ENCODE measurements around the gene GPR157. TPM values are rescaled to one million over a fixed set of nuclear protein-coding genes. Genes with fewer than 3 reads are reported as not detected.
A peak's percentile ranks its signal among the peaks of the same experiment; 100 is the strongest.

GPR157 gene
- total and polyA plus RNA-seq, 2 of the 13 experiments (the other 11 are each of a cell fraction or from before 2014, with no cell fraction given), result 10.1 to 19.2 TPM

DNA sequence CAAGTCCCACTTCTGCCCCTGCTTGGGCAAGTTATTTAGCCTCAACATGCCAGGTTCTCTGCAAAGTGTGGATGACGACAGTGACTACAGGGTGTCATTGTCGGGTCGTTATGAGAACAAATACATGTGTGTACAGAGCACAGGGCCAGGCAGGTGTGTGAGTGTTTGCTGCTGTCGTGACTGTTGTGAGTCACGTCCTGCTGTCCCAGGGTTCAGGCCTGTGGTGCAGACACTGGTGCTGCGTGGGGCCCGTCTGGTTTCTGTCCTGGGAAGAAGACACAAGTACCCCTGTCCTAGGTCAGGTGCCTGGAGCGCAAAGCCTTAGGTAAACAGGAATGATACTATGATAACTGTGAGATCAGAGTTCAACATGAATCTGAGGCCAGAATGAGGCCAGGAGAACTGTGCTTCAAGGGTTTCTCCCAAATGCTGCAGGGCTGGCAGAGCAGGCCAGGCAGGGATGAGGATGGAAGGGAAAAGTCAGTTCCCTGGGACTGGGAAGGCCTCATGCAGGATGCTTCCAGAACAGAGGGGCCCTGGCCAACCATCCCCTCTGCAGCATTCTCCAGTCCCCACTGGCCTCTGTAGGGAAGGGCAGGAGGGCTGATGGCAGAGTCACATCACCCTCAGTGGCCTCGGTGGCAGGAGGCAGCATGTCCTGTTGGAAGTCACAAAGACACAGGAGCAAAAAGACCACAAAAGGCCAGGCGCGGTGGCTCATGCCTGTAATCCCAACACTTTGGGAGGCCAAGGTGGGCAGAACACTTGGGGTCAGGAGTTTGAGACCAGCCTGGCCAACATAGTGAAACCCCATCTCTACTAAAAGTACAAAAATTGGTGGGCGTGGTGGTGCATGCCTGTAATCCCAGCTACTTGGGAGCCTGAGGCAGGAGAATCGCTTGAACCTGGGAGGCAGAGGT is 15.7 kb downstream of the GPR157 start (continued):
- peak; percentile 60; the same call in 1 of the 2 replicates for TF ChIP-seq POGZ (CRISPR knock-in tag; IDR thresholded peaks at IDR 0.05)
- TF ChIP-seq KAT2B (IDR thresholded peaks at IDR 0.05; ENCODE audit: borderline replicate concordance, low read depth, low read length), result no peak
- TF ChIP-seq PHB2 (IDR thresholded peaks at IDR 0.05; ENCODE audit: partially characterized antibody), result no peak
- no peak for TF ChIP-seq NCOA1 (CRISPR knock-in tag; IDR thresholded peaks at IDR 0.05)
- 0 out of 2 replicates have a peak, but pooled peaks have one; percentile 61 for TF ChIP-seq ZBTB42 (CRISPR knock-in tag; IDR thresholded peaks at IDR 0.05)
- peak; percentile 85 for TF ChIP-seq ZNF543 (CRISPR knock-in tag; IDR thresholded peaks at IDR 0.05)
- peak; percentile 83; the same call in 1 of the 2 replicates for TF ChIP-seq CBX5 (CRISPR knock-in tag; IDR thresholded peaks at IDR 0.05; ENCODE audit: borderline replicate concordance)
- TF ChIP-seq POLR2AphosphoS5 (IDR thresholded peaks at IDR 0.05; ENCODE audit: low read depth, low read length), result peak; percentile 27; the same call in 1 of the 2 replicates
- no peak for TF ChIP-seq ZNF296 (CRISPR knock-in tag; conservative IDR thresholded peaks at IDR 0.05)
- TF ChIP-seq ZNF441 (CRISPR knock-in tag; IDR thresholded peaks at IDR 0.05; ENCODE audit: borderline replicate concordance), result peak; percentile 28; the same call in 1 of the 2 replicates
- TF ChIP-seq ZNF616 (CRISPR knock-in tag; IDR thresholded peaks at IDR 0.05; ENCODE audit: low read depth), result no peak
- peak; percentile 80; the same call in 1 of the 2 replicates for TF ChIP-seq HNF4G (IDR thresholded peaks at IDR 0.05; ENCODE audit: borderline replicate concordance, low read depth, low read length)
- TF ChIP-seq HNF4G (CRISPR knock-in tag; IDR thresholded peaks at IDR 0.05; ENCODE audit: borderline replicate concordance, low read depth), result peak; percentile 63; the same call in 1 of the 2 replicates
- TF ChIP-seq HOXA3 (CRISPR knock-in tag; IDR thresholded peaks at IDR 0.05), result peak; percentile 93
- TF ChIP-seq ZNF788 (CRISPR knock-in tag; IDR thresholded peaks at IDR 0.05; ENCODE audit: borderline replicate concordance), result peak; percentile 44
- peak; percentile 88 for TF ChIP-seq ZBTB7B (CRISPR knock-in tag; IDR thresholded peaks at IDR 0.05)
- TF ChIP-seq ZSCAN21 (CRISPR knock-in tag; IDR thresholded peaks at IDR 0.05; ENCODE audit: borderline replicate concordance), result peak; percentile 91
- no peak for TF ChIP-seq ZFP37 (CRISPR knock-in tag; IDR thresholded peaks at IDR 0.05; ENCODE audit: borderline replicate concordance)
- TF ChIP-seq, protein P1, sequence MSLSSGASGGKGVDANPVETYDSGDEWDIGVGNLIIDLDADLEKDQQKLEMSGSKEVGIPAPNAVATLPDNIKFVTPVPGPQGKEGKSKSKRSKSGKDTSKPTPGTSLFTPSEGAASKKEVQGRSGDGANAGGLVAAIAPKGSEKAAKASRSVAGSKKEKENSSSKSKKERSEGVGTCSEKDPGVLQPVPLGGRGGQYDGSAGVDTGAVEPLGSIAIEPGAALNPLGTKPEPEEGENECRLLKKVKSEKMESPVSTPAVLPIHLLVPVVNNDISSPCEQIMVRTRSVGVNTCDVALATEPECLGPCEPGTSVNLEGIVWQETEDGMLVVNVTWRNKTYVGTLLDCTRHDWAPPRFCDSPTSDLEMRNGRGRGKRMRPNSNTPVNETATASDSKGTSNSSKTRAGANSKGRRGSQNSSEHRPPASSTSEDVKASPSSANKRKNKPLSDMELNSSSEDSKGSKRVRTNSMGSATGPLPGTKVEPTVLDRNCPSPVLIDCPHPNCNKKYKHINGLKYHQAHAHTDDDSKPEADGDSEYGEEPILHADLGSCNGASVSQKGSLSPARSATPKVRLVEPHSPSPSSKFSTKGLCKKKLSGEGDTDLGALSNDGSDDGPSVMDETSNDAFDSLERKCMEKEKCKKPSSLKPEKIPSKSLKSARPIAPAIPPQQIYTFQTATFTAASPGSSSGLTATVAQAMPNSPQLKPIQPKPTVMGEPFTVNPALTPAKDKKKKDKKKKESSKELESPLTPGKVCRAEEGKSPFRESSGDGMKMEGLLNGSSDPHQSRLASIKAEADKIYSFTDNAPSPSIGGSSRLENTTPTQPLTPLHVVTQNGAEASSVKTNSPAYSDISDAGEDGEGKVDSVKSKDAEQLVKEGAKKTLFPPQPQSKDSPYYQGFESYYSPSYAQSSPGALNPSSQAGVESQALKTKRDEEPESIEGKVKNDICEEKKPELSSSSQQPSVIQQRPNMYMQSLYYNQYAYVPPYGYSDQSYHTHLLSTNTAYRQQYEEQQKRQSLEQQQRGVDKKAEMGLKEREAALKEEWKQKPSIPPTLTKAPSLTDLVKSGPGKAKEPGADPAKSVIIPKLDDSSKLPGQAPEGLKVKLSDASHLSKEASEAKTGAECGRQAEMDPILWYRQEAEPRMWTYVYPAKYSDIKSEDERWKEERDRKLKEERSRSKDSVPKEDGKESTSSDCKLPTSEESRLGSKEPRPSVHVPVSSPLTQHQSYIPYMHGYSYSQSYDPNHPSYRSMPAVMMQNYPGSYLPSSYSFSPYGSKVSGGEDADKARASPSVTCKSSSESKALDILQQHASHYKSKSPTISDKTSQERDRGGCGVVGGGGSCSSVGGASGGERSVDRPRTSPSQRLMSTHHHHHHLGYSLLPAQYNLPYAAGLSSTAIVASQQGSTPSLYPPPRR (CRISPR knock-in tag; IDR thresholded peaks at IDR 0.05; ENCODE audit: borderline replicate concordance), result peak; percentile 94
- TF ChIP-seq ZNF724P (CRISPR knock-in tag; IDR thresholded peaks at IDR 0.05; ENCODE audit: borderline replicate concordance), result no peak
- peak; percentile 81 for TF ChIP-seq CREB1 (IDR thresholded peaks at IDR 0.05)
- peak; percentile 89 for TF ChIP-seq CREB1 (CRISPR knock-in tag; IDR thresholded peaks at IDR 0.05)
- 0 out of 2 replicates have a peak, but pooled peaks have one; percentile 12 for TF ChIP-seq RAD51 (IDR thresholded peaks at IDR 0.05; ENCODE audit: borderline replicate concordance)
- TF ChIP-seq ZNF614 (CRISPR knock-in tag; IDR thresholded peaks at IDR 0.05; ENCODE audit: borderline replicate concordance), result peak; percentile 89; the same call in 1 of the 2 replicates
- TF ChIP-seq SMAD3 (CRISPR knock-in tag; IDR thresholded peaks at IDR 0.05), result 0 out of 2 replicates have a peak, but pooled peaks have one; percentile 49
- no peak; the same call in 1 of the 2 replicates for TF ChIP-seq NR1H2 (CRISPR knock-in tag; IDR thresholded peaks at IDR 0.05; ENCODE audit: borderline replicate concordance, low read depth)
- 0 out of 2 replicates have a peak, but pooled peaks have one; percentile 54 for TF ChIP-seq ZNF891 (CRISPR knock-in tag; IDR thresholded peaks at IDR 0.05)

Data from HepG2 (cell line).